GM18909 (cell line): ENCODE measurements around the gene ELL3.
"Not testable (repeated sequence)": the region's sequence is repeated elsewhere in the genome, so short reads cannot be mapped to it uniquely, and the experiment has no call there.

ENCODE experiments used
- ATAC-seq: cut with Tn5 transposase; IDR thresholded peaks from one replicate; pipeline ENCODE4 v1.9.1; 2021; ENCODE audit warnings: mild to moderate bottlenecking; ENCODE audit not compliant: unreplicated experiment, poor library complexity

ELL3 gene

DNA sequence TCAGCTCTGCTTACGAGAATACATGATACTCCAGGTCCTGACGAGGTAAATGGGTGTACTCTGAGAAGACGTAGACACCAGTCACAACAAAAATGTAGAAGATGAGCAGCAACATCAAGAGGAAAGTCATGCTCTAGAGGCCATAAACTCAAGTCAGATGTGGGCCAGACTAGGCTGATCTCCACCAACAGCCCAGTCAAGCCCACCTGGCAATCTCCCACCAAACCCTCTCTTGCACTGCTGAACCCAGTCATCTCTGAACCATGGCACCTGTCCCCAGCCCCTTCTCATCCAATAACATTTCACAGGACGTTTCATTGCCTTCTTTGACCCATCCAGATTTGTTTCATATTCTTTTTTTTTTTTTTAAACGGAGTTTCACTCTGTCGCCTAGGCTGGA, 41.4 kb downstream of the ELL3 start:
- ATAC-seq = peak; percentile 21

DNA sequence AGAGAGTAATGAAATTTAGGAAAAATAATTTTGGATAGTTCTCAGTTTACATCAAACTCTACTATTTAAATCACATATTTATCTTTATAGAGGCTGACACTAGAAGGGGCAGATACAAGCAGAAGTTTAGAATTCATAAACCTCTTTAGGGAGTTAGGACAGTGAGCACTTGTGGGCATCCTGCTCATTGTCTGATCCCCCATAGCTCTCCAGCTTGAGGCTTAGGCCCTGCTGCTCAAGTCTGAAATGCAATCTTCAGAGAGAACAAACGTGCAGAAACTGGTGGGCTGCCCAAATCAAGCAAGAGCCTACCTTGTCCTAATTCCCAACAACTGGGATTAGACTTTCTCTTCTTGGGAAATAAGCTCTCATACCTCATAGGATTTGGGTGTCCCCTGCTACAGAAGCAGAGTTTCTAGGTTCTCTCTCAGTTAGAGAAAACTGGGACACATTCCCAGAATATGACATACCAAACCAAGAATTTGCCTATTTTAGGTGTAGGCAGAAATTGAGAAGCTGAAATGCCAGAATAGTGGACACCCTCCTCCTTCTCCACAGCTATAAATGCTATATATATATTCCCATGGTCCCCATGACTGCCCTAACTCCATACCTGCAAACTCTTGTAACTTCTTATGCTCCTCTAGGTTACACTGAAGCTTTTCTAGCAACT, 48.6 kb downstream of the ELL3 start:
- not testable (repeated sequence) for ATAC-seq

DNA sequence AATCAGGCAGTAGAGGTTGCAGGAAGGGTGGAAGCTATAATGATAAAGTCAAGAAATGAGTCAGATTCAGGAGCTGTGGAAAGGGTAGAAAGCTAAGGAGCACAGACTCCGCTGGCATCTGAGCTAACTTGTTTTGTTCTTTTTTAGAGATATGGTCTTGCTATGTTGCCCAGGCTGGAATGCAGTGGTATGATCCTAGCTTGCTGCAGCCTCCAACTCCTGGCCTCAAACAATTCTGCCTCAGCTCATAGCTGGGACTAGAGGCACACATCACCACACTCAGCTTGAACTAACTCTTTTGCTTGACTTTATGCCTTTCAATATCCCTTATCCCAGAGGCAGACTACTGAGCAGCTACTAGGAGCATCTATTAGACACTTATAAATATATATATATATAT, 50.5 kb downstream of the ELL3 start:
- ATAC-seq = not testable (repeated sequence)

DNA sequence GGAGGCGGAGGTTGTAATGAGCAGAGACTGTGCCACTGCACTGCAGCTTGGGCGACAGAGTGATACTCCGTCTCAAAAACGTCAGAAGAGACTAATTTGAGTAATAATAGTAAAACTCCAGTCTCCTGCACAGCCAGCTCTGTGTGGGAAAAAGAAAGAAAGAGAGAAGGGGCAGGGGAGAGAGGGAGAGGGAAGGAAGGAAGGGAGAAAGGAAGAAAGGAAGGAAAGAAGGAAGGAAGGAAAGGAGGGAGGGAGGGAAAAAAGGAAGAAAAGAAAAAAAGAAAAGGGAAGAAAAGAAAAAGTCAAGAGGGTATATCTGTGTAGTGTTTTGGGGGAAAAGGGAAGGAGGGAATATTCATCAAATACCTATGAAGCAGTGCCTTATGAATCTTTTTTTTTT, 53.6 kb downstream of the ELL3 start:
- ATAC-seq = no peak
